ENCODE results near the gene CD300H.

- TF ChIP-seq POLR2A (IDR thresholded peaks at IDR 0.05) (no peak), POLR2AphosphoS5 (IDR thresholded peaks at IDR 0.05) (no peak)
These were observed 38.1 kb downstream of the CD300H start for GRCh38 chr17:74529243-74529642.

Measured in breast epithelium (tissue), 3 donors.